GM18909 (cell line): ENCODE data around the gene ITGB4.

Source experiments
- ATAC-seq: cut with Tn5 transposase; IDR thresholded peaks from one replicate; pipeline ENCODE4 v1.9.1; 2021; ENCODE audit warnings: mild to moderate bottlenecking; ENCODE audit not compliant: unreplicated experiment, poor library complexity

The ITGB4 gene

GRCh38 chr17:75783069-75783783 is 62.0 kb downstream of the ITGB4 start:
- ATAC-seq = no peak

GRCh38 chr17:75783803-75784472 is 62.7 kb downstream of the ITGB4 start:
- ATAC-seq = peak; percentile 0

GRCh38 chr17:75784473-75785015 is 63.3 kb downstream of the ITGB4 start, which contains the start of gene UNK:
Gene UNK, plus strand, starts transcription at chr17:75784806. Its CDS starts 75 bp downstream, at chr17:75784881.
- ATAC-seq = peak; percentile 60

GRCh38 chr17:75785016-75785890 is 64.0 kb downstream of the ITGB4 start:
- peak; percentile 53 for ATAC-seq

GRCh38 chr17:75791254-75791653 is 70.0 kb downstream of the ITGB4 start:
- ATAC-seq = no peak

- ATAC-seq = no peak
These were observed 72.2 kb downstream of the ITGB4 start for GRCh38 chr17:75793460-75793859.

- no peak for ATAC-seq
These were observed 74.8 kb downstream of the ITGB4 start for GRCh38 chr17:75795820-75796607.

GRCh38 chr17:75799402-75799801 is 78.1 kb downstream of the ITGB4 start:
- ATAC-seq = no peak

GRCh38 chr17:75803883-75804282 is 82.6 kb downstream of the ITGB4 start:
- no peak for ATAC-seq

- no peak for ATAC-seq
These were observed 85.7 kb downstream of the ITGB4 start for GRCh38 chr17:75806822-75807500.
